ENCODE measurements around the gene LIPF. TPM values are rescaled to one million over a fixed set of nuclear protein-coding genes. Genes with fewer than 3 reads are reported as not detected.

Gene LIPF
- total and polyA plus RNA-seq, 2 of the 4 experiments (the other 2 are of a cell fraction): not detected

GRCh38 chr10:88651101-88651551 is 13.1 kb upstream of the LIPF start:
- peak overlapping the region; percentile 73; the same call in 1 of the 2 replicates for H2BK20ac ChIP-seq (ENCODE audit: low read depth, low read length)
- H3K27ac ChIP-seq (ENCODE audit: insufficient read depth, low read length): peak overlapping the region; percentile 50; the same call in 1 of the 2 replicates
- H2AK9ac ChIP-seq (replicated peaks; ENCODE audit: low read depth, low read length, poor library complexity): no peak overlapping the region
- H3K36me3 ChIP-seq (ENCODE audit: control insufficient read depth, insufficient read depth, low read length): no peaks in the 10 kb centered on the region
- H3K23ac ChIP-seq (ENCODE audit: low read depth, low read length): peak overlapping the region; percentile 6; the same call in 1 of the 2 replicates
- H2BK15ac ChIP-seq (ENCODE audit: low read depth, low read length): no peak overlapping the region
- H2AK5ac ChIP-seq (ENCODE audit: low read depth, low read length): no peak overlapping the region
- H3K56ac ChIP-seq (ENCODE audit: extremely low read depth, insufficient read depth, low read length): 0 out of 2 replicates have a peak overlapping the region, but pooled peaks have one; percentile 31
- H3K18ac ChIP-seq (ENCODE audit: low read depth, low read length): peak overlapping the region; percentile 84; the same call in 1 of the 2 replicates
- no peaks in the 10 kb centered on the region for H3K79me1 ChIP-seq (ENCODE audit: low read depth in 1 of 2, low read length in 2 of 2)
- H4K91ac ChIP-seq (ENCODE audit: insufficient read depth, low read depth, low read length): no peak overlapping the region
- ChIA-PET CTCF (interaction anchor here (1.2 kb wide), 1 partner anchor 68 kb away, joined by 3 read pairs; the partner anchor contains the start of gene RNLS), POLR2A (ENCODE audit: unreplicated experiment) (no interaction called here)
- peaks cover 2% of the 10 kb centered on the region; the same call in 1 of the 2 replicates for H3K9me1 ChIP-seq (ENCODE audit: insufficient read depth, low read length)
- intact Hi-C loops (cut with micrococcal nuclease): no loop called here
- H3K4me2 ChIP-seq (ENCODE audit: low read depth, low read length): peak overlapping the region; percentile 26; the same call in 1 of the 2 replicates
- H3K4me1 ChIP-seq (ENCODE audit: control insufficient read depth, insufficient read depth, low read length): peaks cover 5% of the 10 kb centered on the region
- H2BK120ac ChIP-seq (ENCODE audit: low read depth, low read length): peak overlapping the region; percentile 86
- H3K4me3 ChIP-seq (ENCODE audit: insufficient read depth, low read depth, low read length): no peak overlapping the region
- peak overlapping the region; percentile 5; the same call in 1 of the 2 replicates for H3K4ac ChIP-seq (ENCODE audit: low read depth, low read length)
- TF ChIP-seq MAFK (IDR thresholded peaks at IDR 0.05; ENCODE audit: low read depth, low read length) (no peak), POLR2A (IDR thresholded peaks at IDR 0.05; ENCODE audit: low read depth, low read length) (no peak), MAZ (IDR thresholded peaks at IDR 0.05; ENCODE audit: borderline replicate concordance, low read depth, low read length) (no peak), CHD1 (IDR thresholded peaks at IDR 0.05; ENCODE audit: low read depth, low read length) (no peak), BHLHE40 (IDR thresholded peaks at IDR 0.05; ENCODE audit: low read depth, low read length) (no peak), CTCF (conservative IDR thresholded peaks at IDR 0.05; ENCODE audit: low read depth, low read length) (no peak), RCOR1 (IDR thresholded peaks at IDR 0.05; ENCODE audit: insufficient replicate concordance, low read length) (no peak), FOS (IDR thresholded peaks at IDR 0.05; ENCODE audit: low read depth, low read length) (peak; percentile 74), SMC3 (IDR thresholded peaks at IDR 0.05; ENCODE audit: low read depth, low read length) (no peak), CEBPB (IDR thresholded peaks at IDR 0.05; ENCODE audit: low read depth, low read length) (peak; percentile 72; the same call in 1 of the 2 replicates), USF2 (IDR thresholded peaks at IDR 0.05; ENCODE audit: low read depth, low read length) (no peak), MXI1 (IDR thresholded peaks at IDR 0.05; ENCODE audit: borderline replicate concordance, low read depth, low read length) (no peak), ELK1 (IDR thresholded peaks at IDR 0.05; ENCODE audit: borderline replicate concordance, low read depth, low read length) (no peak)
- H3K27me3 ChIP-seq (ENCODE audit: control insufficient read depth, insufficient read depth, low read length): no peaks in the 10 kb centered on the region
- peak overlapping the region; percentile 30; the same call in 1 of the 2 replicates for H4K5ac ChIP-seq (ENCODE audit: low read depth, low read length)
- peak; percentile 94 for DNase-seq
- H4K8ac ChIP-seq (ENCODE audit: low read depth in 2 of 2, low read length in 2 of 2): peak overlapping the region in 1 of 2 experiments; percentile 12; a peak in 1 of 4 replicates
- H3K14ac ChIP-seq (replicated peaks; ENCODE audit: low read depth, low read length): no peak overlapping the region
- H2BK5ac ChIP-seq (ENCODE audit: low read depth, low read length, poor library complexity, severe bottlenecking): peak overlapping the region; percentile 97
- H2AFZ ChIP-seq (replicated peaks; ENCODE audit: low read length, poor library complexity): no peak overlapping the region
- dilution Hi-C loops (cut with HindIII; ENCODE audit: low sequenced_read_pairs, unreplicated experiment): no loop called here
- H4K20me1 ChIP-seq (ENCODE audit: insufficient read depth, low read length): no peaks in the 10 kb centered on the region
- peak; percentile 83 for ATAC-seq (ENCODE audit: low read depth)
- in situ Hi-C loops (cut with MboI; ENCODE audit: low sequenced_read_pairs): no loop called here
- BruUV-seq (replicated peaks): no TSS peak
- H3K9ac ChIP-seq (ENCODE audit: low read depth, low read length): no peak overlapping the region
- no peaks in the 10 kb centered on the region for H3K9me3 ChIP-seq (ENCODE audit: control insufficient read depth, insufficient read depth, low read length)
